NCI-H2171 treated with DMSO at 0.1 percent for 48 hours (cell line): Measurements from ENCODE around the gene ARHGAP31.
"Not testable (repeated sequence)": the region's sequence is repeated elsewhere in the genome, so short reads cannot be mapped to it uniquely, and the experiment has no call there.

Experiments
- DNase-seq: peaks from one replicate; lab custom pipeline; 2025; lab: John Stamatoyannopoulos, UW

ARHGAP31 gene

GRCh38 chr3:119319311-119319710 lies 25.1 kb downstream of the ARHGAP31 start:
- no peak for DNase-seq

DNA sequence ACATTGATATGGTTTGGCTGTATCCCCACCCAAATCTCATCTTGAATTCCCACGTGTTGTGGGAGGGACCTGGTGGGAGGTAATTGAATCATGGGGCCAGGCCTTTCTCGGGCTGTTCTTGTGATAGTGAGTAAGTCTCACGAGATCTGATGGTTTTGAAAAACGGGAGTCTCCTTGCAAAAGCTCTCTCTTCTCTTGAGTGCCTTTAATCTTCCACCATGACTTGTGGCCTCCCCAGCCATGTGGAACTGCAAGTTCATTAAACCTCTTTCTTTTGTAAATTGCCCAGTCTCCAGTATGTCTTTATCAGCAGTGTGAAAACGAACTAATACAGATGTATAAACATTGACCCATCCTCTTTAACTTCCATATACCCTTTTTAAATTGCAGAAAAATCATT lies 26.6 kb downstream of the ARHGAP31 start:
- DNase-seq: not testable (repeated sequence)

DNA sequence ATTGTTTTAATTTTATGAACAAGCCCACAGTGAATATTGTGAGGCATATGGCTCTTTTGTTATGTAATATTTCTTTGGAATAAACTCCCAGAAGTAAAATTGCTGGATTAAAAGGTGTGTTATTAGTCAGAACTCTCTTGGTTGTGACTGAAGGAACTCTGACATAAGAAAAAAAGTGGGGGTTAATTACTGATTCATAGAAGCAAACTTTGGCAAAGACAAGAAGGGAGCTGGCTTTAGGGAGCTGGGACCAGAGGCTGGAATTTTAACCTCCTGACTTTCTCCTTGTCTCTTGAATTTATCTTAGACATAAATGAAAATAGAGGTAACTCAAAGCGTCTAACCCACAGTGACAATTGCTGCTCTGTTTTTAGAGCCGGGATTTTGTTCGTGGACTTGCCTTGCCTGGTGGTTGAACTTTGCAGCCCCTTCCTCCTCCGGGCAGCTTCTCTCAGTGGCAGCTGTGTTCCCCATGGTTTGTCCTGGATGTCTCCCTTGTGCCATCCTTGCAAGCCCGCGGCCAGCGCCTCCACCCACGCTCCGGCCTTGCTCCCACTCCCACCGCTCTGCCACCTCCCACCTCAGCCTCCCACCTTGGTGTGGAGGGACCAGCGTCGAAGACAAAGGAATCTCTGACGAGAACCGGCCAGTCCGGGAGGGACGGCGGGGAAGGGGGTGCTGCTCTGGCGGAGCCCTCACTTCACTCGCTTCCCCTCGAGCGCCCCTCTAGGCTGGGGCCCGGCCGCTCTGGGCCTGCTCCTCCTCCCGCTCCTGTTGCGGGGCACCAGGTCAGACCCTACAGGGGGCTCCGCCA lies 28.0 kb downstream of the ARHGAP31 start:
- DNase-seq: no peak

- DNase-seq: peak; percentile 83
Measured at GRCh38 chr3:119322835-119323722, 28.9 kb downstream of the ARHGAP31 start.

DNA sequence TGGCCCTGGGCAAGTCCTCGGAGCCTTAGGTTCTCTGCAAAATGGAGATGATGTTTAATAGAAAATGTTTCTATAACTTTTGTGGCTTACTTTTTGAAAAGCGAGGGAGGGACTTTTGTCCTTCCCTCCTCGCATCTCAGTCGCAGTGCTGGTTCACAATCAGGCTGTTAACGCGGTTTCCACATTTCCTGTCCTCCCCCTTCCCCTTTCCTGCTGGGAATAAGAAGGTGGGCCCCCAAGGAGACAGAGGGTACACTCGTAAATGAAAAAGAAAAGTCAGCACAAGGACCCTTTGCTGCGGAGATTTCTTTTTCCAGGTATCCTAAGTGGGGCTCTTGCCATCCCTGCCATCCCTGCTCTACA lies 29.5 kb downstream of the ARHGAP31 start:
- DNase-seq: no peak

DNA sequence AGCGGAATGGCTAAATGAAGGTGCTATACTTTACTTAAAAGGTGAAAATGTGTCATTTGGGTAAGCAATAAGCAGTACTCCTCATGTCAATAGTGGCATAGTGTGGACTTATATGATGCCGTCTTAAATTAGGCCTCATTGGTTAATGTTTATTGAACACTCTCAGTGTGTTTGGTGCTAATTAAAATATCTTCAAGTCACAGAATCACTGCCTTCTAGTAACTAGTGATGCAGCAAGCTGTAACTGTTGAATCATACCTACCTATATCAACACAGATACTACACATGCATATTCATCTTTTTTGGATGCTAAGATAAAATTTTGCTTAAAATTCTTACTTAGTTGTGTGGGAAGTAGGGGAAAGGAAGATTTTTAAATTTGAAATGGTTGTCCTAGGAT lies 30.7 kb downstream of the ARHGAP31 start:
- no peak for DNase-seq

DNA sequence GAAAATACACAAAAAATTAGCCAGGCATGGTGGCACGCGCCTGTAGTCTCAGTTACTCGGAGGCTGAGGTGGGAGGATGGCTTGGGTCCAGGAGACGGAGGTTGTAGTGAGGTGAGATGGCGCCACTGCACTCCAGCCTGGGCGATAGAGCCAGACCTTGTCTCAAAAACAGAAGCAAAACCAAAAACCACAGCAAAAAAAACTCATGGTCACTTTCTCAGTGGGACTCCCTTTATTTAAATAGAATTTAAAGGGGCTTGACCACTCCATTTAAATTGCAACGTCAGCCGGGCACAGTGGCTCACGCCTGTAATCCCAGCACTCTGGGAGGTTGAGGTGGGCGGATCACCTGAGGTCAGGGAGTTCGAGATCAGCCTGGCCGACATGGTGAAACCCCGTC lies 32.8 kb downstream of the ARHGAP31 start:
- DNase-seq: no peak

GRCh38 chr3:119329551-119329950 lies 35.4 kb downstream of the ARHGAP31 start:
- DNase-seq: no peak

DNA sequence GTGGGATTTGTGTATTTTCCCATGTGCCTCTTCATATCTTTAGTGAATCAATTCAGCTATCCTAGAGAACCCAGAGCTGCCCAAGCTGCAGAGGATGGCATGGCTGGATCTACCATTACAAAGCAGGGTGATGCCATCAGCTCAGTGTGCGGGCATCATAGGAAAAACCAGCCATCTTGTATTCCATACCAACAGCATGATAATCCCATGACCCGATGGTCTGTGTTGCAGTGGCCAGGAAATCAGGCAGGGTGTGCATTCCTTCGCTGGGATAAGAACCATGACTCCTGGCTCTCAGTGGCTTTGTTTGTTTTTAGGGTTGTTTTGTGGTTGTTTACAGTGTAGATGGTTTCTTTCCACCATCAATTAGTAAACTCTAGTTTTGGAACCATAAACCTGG lies 36.0 kb downstream of the ARHGAP31 start:
- no peak for DNase-seq

GRCh38 chr3:119330858-119331257 lies 36.7 kb downstream of the ARHGAP31 start:
- DNase-seq: no peak

GRCh38 chr3:119331661-119332060 lies 37.5 kb downstream of the ARHGAP31 start:
- DNase-seq: no peak

DNA sequence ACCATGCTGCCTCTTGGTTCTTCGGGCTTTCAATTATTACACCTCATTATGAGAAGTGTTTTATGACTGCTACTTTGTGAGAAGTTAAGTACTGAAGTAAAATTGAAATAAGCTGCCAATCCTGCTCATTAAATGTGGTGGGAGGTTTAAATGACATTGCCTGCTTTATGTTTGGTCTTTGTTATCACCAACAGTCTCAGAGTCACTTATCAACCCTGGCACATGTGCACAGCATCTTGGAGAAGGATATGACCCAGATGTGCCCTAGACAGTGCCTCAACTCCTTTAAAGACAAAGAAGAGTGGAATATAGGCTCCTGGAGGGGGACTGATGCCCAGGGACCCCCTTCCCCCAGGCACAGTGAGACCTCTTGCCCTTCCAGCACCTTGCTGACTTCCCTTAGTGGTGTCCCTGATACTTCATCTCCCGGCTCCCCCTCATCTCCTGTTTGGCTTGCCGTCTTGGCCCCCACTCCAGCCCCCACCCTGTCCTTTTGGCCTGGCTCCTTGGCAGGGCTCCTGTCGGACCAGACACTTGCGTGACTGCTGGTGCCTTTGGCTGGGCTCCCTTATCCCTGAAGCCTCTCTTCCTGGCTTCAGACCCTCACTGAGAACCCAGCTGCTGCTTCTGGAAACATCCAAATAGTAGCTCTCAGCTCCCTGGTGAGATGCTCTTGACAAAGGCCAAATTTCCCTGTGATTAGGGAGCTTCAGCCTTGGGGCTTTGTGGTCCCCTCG lies 39.8 kb downstream of the ARHGAP31 start:
- no peak for DNase-seq

DNA sequence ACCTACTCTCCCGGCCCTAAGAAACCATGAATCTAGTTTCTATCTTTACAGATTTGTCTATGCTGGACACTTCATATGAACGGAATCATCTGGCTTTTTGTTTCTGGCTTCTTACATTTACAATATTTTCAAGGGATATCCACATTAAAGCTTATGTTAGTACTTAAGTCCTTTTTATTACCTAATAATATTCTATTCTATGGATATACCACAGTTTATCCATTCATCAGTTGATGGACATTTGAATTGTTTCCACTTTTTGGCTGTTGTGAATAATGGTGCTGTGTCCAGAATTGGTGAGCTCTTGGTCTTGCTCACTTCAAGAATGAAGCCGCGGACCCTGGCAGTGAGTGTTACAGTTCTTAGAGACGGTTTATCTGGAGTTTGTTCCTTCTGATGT lies 42.6 kb downstream of the ARHGAP31 start:
- no peak for DNase-seq

- not testable (repeated sequence) for DNase-seq
Measured at GRCh38 chr3:119337407-119337806, 43.2 kb downstream of the ARHGAP31 start.

- DNase-seq: no peak
Measured at GRCh38 chr3:119338754-119339153, 44.6 kb downstream of the ARHGAP31 start.

GRCh38 chr3:119340014-119340413 lies 45.8 kb downstream of the ARHGAP31 start:
- DNase-seq: no peak

GRCh38 chr3:119340446-119340845 lies 46.3 kb downstream of the ARHGAP31 start:
- no peak for DNase-seq

- no peak for DNase-seq
Measured at GRCh38 chr3:119342176-119342575, 48.0 kb downstream of the ARHGAP31 start.

- DNase-seq: no peak
Measured at GRCh38 chr3:119343719-119344118, 49.5 kb downstream of the ARHGAP31 start.

DNA sequence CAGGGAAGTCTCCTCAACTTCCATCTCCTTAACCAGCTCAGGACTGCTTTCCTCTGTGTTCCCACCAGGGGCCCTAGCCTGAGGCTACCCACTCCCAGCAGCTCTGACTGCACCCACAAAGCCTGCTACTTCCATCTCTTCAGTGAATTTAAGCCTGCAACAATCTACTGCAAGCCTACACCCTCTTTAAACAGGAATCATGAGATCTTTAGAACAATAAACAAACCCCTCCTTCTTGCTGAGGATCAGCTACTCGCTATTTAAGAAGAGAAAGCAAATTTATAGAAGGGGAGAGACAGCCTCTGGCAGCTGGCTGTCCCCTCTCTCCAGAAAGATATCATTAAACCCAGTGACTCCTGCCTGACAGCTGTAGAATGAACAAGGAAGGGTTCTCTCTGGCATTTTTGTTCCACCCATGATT lies 51.9 kb downstream of the ARHGAP31 start:
- no peak for DNase-seq

- DNase-seq: no peak
Measured at GRCh38 chr3:119347036-119347435, 52.9 kb downstream of the ARHGAP31 start.

GRCh38 chr3:119349354-119350041 lies 55.3 kb downstream of the ARHGAP31 start:
- no peak for DNase-seq
